ENCODE results near the gene CMTR1. TPM values are rescaled to one million over a fixed set of nuclear protein-coding genes. Genes with fewer than 3 reads are reported as not detected.
"Not testable (repeated sequence)": the region's sequence is repeated elsewhere in the genome, so short reads cannot be mapped to it uniquely, and the experiment has no call there.

Gene CMTR1
- total RNA-seq, 4 donors from 2014 or later = 27.0 to 65.7 (median 28.9) TPM

DNA sequence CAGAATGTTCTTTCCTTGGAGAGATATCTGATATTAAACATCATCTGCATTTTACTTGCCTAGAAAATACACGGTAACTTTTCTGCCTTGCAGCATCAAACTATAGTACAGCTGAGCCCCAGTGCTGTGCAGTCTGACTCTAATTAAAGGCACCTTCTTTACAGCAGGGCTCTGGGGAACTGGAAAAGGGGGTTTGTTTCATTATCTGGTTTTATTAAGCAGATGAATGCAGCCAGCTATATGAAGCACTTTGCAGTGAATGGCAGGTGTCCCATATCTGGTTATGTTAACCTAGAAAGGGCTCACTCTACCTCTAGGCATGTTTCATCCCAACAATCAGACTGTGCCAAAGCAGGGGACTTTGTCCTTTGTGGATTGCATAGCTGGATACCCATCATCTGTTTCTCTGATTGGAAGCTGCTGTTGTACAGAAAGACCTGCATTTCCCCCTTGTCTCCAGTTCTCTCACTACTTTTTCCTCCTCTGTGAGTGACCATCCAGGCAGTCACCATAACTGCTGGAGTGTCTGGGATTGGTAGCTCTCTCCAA is 39.6 kb upstream of the CMTR1 start:
- no peak for DNase-seq (ENCODE audit: low spot score in 2 of 2)
- Histone ChIP-seq H3K36me3 (peaks cover 40% of the 10 kb centered on the region), H3K27ac (no peak overlapping the region), H3K9me3 (no peaks in the 10 kb centered on the region), H3K4me3 (no peak overlapping the region), H3K4me1 (no peaks in the 10 kb centered on the region), H3K27me3 (no peaks in the 10 kb centered on the region)
- WGBS = 79% methylated on average over 1 of the region's 1 CpG
- TF ChIP-seq POLR2A (IDR thresholded peaks at IDR 0.05) (no peak), POLR2AphosphoS5 (IDR thresholded peaks at IDR 0.05) (no peak), EP300 (IDR thresholded peaks at IDR 0.05) (no peak)
- TF ChIP-seq, protein P1, sequence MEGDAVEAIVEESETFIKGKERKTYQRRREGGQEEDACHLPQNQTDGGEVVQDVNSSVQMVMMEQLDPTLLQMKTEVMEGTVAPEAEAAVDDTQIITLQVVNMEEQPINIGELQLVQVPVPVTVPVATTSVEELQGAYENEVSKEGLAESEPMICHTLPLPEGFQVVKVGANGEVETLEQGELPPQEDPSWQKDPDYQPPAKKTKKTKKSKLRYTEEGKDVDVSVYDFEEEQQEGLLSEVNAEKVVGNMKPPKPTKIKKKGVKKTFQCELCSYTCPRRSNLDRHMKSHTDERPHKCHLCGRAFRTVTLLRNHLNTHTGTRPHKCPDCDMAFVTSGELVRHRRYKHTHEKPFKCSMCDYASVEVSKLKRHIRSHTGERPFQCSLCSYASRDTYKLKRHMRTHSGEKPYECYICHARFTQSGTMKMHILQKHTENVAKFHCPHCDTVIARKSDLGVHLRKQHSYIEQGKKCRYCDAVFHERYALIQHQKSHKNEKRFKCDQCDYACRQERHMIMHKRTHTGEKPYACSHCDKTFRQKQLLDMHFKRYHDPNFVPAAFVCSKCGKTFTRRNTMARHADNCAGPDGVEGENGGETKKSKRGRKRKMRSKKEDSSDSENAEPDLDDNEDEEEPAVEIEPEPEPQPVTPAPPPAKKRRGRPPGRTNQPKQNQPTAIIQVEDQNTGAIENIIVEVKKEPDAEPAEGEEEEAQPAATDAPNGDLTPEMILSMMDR (IDR thresholded peaks at IDR 0.05) = no peak

GRCh38 chr6:37396571-37397180 is 36.3 kb upstream of the CMTR1 start:
- no peaks in the 10 kb centered on the region for H3K4me1 ChIP-seq
- no peak for TF ChIP-seq POLR2AphosphoS5 (IDR thresholded peaks at IDR 0.05)
- TF ChIP-seq, protein P1 (IDR thresholded peaks at IDR 0.05) = no peak
- TF ChIP-seq EP300 (IDR thresholded peaks at IDR 0.05) = no peak
- TF ChIP-seq POLR2A (IDR thresholded peaks at IDR 0.05) = no peak
- no peak overlapping the region for H3K4me3 ChIP-seq
- DNase-seq (ENCODE audit: low spot score in 2 of 2) = no peak
- 58% methylated on average over 4 of the region's 4 CpGs for WGBS
- H3K27ac ChIP-seq = no peak overlapping the region
- peaks cover 15% of the 10 kb centered on the region for H3K36me3 ChIP-seq
- H3K27me3 ChIP-seq = no peaks in the 10 kb centered on the region
- H3K9me3 ChIP-seq = no peaks in the 10 kb centered on the region

DNA sequence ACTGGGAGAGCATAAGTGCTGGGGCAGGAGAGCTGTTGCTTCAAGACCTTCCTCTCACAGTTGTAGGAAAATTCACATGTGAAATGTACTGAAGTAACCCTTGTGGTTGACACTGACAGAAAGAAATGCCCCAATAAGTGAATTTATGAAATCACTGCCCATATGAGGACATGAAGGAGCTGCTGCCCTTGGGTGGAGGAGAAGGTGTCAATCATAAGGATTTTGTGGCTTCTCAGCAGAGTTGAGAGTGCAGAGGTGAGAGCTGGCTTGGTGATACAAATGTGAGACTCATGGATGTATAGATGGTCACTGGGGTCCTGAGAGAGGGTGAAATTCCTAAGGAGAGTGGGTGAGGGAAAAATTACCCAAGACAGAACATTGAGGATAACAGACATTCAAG is 33.9 kb upstream of the CMTR1 start:
- no peak overlapping the region for H3K27ac ChIP-seq
- no peak overlapping the region for H3K4me3 ChIP-seq
- no peak for DNase-seq (ENCODE audit: low spot score in 2 of 2)
- no peaks in the 10 kb centered on the region for H3K9me3 ChIP-seq
- H3K27me3 ChIP-seq = no peaks in the 10 kb centered on the region
- no peak for TF ChIP-seq EP300 (IDR thresholded peaks at IDR 0.05)
- no peak for TF ChIP-seq POLR2AphosphoS5 (IDR thresholded peaks at IDR 0.05)
- TF ChIP-seq, protein P1 (IDR thresholded peaks at IDR 0.05) = no peak
- no peak for TF ChIP-seq POLR2A (IDR thresholded peaks at IDR 0.05)
- no peaks in the 10 kb centered on the region for H3K4me1 ChIP-seq
- H3K36me3 ChIP-seq = no peaks in the 10 kb centered on the region

DNA sequence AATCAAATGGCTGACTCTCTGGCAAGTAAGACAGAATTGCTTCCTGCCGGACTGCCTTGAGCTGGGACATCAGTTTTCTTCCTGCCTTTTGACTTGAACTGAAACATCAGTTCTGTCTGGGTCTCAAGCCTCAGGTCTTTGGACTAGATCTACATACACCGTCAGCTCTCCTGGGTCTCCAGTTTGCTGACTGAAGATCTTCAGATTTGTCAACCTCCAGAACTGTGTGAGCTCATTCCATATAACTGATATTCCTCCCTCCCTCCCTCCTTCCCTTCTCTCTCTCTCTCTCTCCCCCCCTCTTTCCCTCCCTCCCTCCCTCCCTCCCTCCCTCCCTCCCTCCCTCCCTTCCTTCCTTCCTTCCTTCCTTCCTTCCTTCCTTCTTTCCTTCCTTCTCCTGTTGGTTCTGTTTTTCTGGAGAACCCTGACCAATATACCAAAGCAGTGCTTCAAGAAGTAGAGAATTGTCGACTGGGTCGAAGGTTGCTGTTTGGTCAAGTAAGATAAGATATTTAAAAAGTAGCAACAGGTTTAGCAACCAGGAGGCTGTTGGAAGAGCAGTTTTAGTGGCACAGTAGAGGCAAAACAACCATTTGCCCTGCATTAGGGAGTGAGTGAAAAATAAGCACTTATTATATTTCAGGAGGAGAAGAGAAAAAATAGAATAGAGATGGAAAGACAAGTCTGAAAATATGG is 33.1 kb upstream of the CMTR1 start:
- WGBS = 58% methylated on average over 4 of the region's 4 CpGs
- no peak for TF ChIP-seq EP300 (IDR thresholded peaks at IDR 0.05)
- TF ChIP-seq POLR2AphosphoS5 (IDR thresholded peaks at IDR 0.05) = no peak
- no peak for TF ChIP-seq POLR2A (IDR thresholded peaks at IDR 0.05)
- TF ChIP-seq, protein P1 (IDR thresholded peaks at IDR 0.05) = no peak
- no peaks in the 10 kb centered on the region for H3K4me1 ChIP-seq
- DNase-seq (ENCODE audit: low spot score in 2 of 2) = no peak
- H3K4me3 ChIP-seq = no peak overlapping the region
- no peak overlapping the region for H3K27ac ChIP-seq
- no peaks in the 10 kb centered on the region for H3K27me3 ChIP-seq
- H3K9me3 ChIP-seq = no peaks in the 10 kb centered on the region
- no peaks in the 10 kb centered on the region for H3K36me3 ChIP-seq

DNA sequence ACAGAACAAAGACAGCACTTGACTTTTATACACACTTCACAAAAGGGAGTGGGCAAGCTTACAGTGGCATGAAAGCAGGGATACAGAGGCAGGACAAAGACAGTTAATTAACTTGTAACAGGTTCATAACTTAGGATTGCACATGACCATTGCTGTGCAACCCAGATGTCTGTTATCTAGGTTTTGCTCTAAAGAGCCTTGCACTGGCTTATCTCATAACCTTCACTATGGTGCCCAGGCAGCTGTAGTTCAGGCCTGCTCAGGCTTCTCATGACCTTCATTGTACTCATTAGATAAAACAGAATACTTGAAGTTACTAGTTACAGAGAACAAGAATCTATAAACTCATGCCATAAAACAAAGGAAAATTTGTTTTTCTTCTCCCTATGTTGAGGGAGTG is 31.4 kb upstream of the CMTR1 start:
- H3K27ac ChIP-seq; H3K4me3 ChIP-seq; DNase-seq (ENCODE audit: low spot score in 2 of 2); H3K27me3 ChIP-seq; H3K36me3 ChIP-seq; H3K4me1 ChIP-seq; H3K9me3 ChIP-seq: not testable (repeated sequence)

All from suprapubic skin (tissue), 4 donors.